ENCODE results near the gene KLHL9.

DNA sequence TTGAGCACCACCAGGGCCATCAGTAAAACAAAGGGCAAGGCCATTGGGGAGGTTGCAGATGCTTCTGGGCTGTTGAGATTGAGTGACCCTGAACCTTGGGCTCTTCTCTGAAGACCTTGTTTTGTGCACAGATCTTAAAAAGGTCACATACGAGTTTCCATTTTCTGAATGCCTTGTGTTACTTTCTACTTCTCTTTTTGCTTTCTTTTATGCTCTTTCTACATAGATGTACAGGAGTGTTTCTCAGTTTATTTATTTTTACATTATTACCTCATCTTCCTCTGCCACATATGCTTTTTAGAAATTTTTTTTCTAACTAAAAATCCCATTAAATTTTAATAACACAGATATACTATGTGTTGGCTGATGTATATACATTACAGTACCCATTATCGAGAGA is 30.0 kb downstream of the KLHL9 start, which contains the start of gene IFNA5:
- TF ChIP-seq POLR2AphosphoS5 (IDR thresholded peaks at IDR 0.05; ENCODE audit: low read depth, low read length) (no peak), ZNF468 (CRISPR knock-in tag; IDR thresholded peaks at IDR 0.05) (no peak), ZKSCAN8 (CRISPR knock-in tag; IDR thresholded peaks at IDR 0.05; ENCODE audit: borderline replicate concordance) (no peak), STAG1 (CRISPR knock-in tag; IDR thresholded peaks at IDR 0.05) (no peak), EZH2 (conservative IDR thresholded peaks at IDR 0.05; ENCODE audit: low read depth, low read length) (no peak)
- TF ChIP-seq, protein P1, sequence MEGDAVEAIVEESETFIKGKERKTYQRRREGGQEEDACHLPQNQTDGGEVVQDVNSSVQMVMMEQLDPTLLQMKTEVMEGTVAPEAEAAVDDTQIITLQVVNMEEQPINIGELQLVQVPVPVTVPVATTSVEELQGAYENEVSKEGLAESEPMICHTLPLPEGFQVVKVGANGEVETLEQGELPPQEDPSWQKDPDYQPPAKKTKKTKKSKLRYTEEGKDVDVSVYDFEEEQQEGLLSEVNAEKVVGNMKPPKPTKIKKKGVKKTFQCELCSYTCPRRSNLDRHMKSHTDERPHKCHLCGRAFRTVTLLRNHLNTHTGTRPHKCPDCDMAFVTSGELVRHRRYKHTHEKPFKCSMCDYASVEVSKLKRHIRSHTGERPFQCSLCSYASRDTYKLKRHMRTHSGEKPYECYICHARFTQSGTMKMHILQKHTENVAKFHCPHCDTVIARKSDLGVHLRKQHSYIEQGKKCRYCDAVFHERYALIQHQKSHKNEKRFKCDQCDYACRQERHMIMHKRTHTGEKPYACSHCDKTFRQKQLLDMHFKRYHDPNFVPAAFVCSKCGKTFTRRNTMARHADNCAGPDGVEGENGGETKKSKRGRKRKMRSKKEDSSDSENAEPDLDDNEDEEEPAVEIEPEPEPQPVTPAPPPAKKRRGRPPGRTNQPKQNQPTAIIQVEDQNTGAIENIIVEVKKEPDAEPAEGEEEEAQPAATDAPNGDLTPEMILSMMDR (CRISPR knock-in tag; IDR thresholded peaks at IDR 0.05), result no peak
- TF ChIP-seq, protein P2, sequence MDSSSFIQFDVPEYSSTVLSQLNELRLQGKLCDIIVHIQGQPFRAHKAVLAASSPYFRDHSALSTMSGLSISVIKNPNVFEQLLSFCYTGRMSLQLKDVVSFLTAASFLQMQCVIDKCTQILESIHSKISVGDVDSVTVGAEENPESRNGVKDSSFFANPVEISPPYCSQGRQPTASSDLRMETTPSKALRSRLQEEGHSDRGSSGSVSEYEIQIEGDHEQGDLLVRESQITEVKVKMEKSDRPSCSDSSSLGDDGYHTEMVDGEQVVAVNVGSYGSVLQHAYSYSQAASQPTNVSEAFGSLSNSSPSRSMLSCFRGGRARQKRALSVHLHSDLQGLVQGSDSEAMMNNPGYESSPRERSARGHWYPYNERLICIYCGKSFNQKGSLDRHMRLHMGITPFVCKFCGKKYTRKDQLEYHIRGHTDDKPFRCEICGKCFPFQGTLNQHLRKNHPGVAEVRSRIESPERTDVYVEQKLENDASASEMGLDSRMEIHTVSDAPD (CRISPR knock-in tag; IDR thresholded peaks at IDR 0.05), result no peak

Data from HepG2 (cell line).